DMS 273 treated with DMSO at 0.1 percent for 48 hours (cell line): Measurements from ENCODE around the gene CP.
"Not testable (repeated sequence)": the region's sequence is repeated elsewhere in the genome, so short reads cannot be mapped to it uniquely, and the experiment has no call there.

ENCODE experiments used
- DNase-seq: peaks from one replicate; lab custom pipeline; 2025; lab: John Stamatoyannopoulos, UW

Gene CP

GRCh38 chr3:149221783-149222517 lies at the start of gene CP:
CP (minus strand) TSS chr3:149221829; CDS start chr3:149221792, 37 bp downstream.
- DNase-seq = no peak

DNA sequence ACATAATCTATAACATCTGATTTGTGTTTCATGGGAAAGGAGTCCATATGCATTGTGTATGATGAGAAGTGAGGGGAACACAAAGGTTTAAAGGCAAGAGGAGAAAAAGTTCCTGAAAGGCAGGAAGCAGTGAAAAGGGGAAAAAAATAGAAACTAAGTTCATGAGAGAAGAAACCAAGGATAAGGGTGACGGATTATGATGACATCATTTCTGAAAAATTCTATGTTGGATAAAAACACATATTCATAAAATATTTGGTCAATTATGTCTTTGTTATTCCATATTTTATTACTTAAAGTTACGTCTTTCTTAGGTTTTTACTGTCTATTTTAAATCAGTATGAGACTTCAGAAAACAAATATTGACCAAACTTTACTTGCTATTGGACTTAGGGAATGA lies 48.6 kb upstream of the CP start:
- DNase-seq = no peak

DNA sequence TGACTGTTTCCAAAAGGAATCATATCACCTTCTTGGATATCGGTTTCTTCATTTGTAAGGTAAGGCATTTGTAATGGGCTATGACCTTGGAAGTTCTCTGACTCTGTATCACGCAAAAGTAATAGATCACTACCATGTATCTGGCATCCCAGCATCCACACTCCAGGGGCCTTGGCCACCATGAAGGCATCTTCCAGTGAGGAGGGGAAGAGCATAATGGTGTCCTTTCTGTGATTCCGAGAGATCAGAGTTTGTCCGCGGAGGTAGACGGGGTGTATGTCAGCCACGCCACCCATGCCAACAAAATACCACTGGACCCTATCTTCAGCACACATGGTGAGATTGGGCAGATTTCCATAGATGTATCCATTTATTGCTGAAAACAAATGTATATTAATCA lies 48.1 kb upstream of the CP start:
- DNase-seq = no peak

DNA sequence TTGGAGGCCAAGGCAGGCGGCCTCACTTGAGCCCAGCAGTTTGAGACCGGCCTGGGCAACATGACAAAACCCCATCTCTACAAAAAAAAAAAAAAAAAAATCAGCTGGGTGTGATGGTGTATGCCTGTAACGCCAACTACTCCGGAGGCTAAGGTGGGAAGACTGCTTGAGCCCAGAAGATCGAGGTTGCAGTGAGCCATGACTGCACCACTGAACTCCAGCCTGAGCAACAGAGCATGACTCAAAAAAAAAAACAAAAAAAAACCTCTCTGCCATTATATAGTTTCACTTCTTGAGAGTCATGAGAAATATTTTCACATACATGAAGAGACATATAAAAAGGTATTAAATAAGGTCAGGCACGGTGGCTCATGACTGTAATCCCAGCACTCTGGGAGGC lies 45.9 kb upstream of the CP start:
- no peak for DNase-seq

- no peak for DNase-seq
Observed at GRCh38 chr3:149266736-149267135, 45.1 kb upstream of the CP start.

DNA sequence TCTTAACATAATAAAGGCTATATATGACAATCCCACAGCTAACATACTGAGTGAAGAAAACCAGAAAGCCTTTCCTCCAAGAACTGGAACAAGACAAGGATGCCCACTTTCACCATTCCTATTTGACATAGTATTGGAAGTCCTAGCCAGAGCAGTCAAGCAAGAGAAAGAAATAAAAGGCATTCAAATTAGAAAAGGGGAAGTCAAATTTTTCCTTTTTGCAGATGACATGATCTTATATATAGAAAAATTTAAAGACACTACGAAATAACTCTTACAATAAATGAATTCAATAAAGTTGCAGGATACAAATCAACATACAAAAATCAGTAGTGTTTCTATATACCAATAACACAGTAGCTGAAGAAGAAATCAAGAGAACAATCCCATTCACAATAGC lies 42.2 kb upstream of the CP start:
- no peak for DNase-seq

- no peak for DNase-seq
Observed at GRCh38 chr3:149258714-149259113, 37.1 kb upstream of the CP start.

DNA sequence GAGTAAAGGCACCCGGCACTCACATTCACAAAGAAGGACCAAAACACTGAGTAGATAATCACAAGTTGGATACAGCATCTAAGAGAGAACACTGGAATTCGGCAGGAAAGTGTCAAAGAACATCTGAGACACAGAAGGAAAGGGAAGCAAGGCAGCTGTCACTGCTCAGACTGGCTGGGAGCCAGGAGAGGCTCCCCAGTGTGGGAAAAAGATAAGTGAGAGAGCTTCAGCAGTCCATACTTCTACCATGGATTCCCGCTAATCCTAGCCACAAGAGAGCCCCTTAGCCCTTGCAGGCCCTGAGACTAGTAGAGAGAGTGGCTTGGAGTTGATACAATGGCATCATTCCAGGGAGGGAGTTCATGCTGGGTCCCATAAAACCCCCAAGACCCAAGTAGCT lies 36.7 kb upstream of the CP start:
- DNase-seq = no peak

GRCh38 chr3:149252272-149252671 lies 30.6 kb upstream of the CP start:
- no peak for DNase-seq

DNA sequence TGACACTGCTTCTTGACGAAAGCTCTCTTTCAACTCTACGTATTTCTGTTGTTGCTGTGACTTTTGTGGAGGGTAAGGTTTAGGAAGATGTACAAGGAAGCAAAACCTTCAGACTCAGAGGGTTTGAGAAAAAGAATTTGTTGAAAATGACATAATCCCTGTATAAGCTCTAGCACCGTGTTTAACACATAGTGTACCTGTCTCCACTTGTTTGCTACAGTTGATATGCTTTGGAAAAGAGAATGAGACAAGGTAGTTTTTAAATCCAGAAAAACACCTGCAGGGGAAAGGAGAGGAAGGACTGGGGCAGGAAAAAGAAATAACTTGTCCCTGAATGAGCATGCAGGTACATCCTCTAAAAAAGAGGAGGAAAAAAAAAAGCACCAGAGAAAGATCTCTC lies 29.6 kb upstream of the CP start:
- no peak for DNase-seq

GRCh38 chr3:149247929-149248691 lies 26.5 kb upstream of the CP start:
- no peak for DNase-seq

- no peak for DNase-seq
Observed at GRCh38 chr3:149247008-149247710, 25.5 kb upstream of the CP start.

- DNase-seq = no peak
Observed at GRCh38 chr3:149245738-149246451, 24.3 kb upstream of the CP start.

DNA sequence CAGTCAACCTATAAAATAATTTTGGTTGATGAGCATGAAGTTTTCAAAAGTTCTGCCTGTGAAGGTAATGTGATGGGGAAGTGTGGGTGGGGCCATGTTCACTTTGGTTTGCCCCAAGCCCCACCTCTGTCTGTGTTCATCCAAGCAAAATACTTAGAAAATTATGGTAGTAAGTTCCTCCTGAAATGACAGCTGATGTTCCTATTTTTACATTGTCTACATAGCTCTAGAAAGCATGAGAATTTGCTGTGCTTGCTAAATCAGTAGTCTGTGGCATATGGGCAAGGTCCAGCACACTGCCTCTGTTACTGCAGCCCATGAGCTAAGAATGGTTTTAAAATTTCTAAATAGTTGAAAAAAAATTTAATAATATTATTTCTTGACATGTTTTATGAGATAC lies 21.9 kb upstream of the CP start:
- DNase-seq = no peak

DNA sequence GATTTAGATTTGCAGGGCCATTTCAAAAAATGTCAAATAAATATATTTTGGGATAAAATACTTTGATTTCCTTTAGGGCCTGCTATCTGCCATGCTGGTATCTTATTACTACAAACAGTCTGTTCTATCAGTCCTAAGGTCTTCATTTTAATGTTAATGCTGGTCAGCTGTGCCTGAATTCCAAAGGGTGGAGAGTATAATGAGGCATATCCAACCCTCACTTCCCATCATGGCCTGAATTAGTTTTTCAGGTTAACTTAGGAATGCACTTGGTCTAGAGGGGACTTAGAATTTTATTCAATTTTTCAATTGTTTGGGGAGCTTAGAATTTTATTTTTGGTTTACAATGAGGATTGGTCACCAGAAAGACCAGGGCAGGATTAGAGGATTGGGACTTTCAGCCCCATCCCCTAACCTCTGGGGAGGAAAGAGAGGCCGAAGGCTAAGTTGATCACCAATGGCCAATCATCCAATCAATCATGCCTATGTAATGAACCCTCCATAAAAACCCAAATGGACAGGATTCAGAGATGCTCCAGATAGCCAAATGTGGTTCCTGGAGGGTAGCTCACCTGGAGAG lies 17.8 kb upstream of the CP start:
- no peak for DNase-seq

- DNase-seq = not testable (repeated sequence)
Observed at GRCh38 chr3:149238268-149238667, 16.6 kb upstream of the CP start.

GRCh38 chr3:149235599-149236424 lies 14.2 kb upstream of the CP start:
- DNase-seq = no peak

DNA sequence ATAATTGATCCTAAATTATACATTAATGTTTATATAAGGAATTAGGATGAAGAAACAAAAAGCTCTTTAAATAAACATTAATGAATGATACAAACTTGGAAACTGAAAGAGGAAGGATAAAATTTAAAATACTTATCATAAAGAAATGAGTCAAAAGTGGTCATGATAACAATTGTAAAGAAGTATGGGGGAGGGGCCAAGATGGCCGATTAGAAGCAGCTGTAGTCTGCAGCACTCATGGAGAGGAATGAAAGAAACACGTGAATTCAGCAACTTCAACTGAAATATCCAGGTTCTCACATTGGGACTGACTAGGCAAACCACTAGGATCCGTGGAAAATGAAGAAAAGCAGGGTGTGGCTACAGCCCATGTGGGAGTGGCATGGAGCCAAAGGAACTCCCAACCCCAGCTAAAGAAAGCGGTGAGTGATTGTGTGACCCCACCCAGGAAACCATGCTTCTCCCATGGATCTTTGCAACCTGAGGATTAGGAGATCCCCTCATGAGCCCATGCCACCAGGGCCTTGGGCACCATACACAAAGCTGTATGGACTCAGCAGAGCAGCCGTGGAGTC lies 13.1 kb upstream of the CP start:
- no peak for DNase-seq

GRCh38 chr3:149233323-149233722 lies 11.7 kb upstream of the CP start:
- no peak for DNase-seq

DNA sequence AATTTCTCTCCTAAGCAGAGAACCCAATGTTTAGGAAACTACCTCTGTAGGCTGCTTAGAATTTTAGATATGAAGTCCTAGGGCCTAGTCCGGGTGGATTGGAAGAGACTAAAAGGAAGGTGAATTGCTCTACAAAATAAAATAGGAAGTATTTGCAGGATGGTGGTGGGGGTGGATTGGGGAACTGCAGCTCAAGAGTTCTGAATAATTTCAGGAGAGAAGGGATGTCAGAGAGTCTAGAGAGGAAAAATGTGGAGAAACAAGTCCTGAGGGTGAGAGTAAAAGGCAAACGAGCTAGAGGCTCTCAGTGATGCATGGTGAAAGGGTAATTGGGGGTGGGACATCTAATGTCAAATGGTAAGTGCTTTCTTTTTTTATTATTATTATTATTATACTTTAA lies 10.2 kb upstream of the CP start:
- no peak for DNase-seq
